Loucy (cell line): Measurements from ENCODE around the gene ZNF227.

Experiments used
- CTCF ChIP-seq: fragments of 200-600 bp; sonication (generic); conservative IDR thresholded peaks from 2 replicates; pipeline ENCODE4 v1.5.1; 2014; ENCODE audit warnings: mild to moderate bottlenecking, antibody characterized with exemption, low read length
- EZH2phosphoT487 ChIP-seq: fragments of 200-600 bp; IDR thresholded peaks from 2 replicates; pipeline ENCODE4 v1.6.1; 2018; ENCODE audit warnings: antibody characterized with exemption, mild to moderate bottlenecking, moderate library complexity, borderline replicate concordance

- TF ChIP-seq CTCF, result no peak
- TF ChIP-seq EZH2phosphoT487, result no peak
Measured at GRCh38 chr19:44163789-44164188, 48.5 kb upstream of the ZNF227 start.
